LNCAP (cell line): Measurements from ENCODE around the gene HOMER2.

ENCODE experiments used
- TF ChIP-seq, protein P1 (sequence below): fragments of 450-650 bp; IDR thresholded peaks from 2 replicates; pipeline ENCODE4 v1.5.1; 2017; ENCODE audit warnings: mild to moderate bottlenecking

The HOMER2 gene

DNA sequence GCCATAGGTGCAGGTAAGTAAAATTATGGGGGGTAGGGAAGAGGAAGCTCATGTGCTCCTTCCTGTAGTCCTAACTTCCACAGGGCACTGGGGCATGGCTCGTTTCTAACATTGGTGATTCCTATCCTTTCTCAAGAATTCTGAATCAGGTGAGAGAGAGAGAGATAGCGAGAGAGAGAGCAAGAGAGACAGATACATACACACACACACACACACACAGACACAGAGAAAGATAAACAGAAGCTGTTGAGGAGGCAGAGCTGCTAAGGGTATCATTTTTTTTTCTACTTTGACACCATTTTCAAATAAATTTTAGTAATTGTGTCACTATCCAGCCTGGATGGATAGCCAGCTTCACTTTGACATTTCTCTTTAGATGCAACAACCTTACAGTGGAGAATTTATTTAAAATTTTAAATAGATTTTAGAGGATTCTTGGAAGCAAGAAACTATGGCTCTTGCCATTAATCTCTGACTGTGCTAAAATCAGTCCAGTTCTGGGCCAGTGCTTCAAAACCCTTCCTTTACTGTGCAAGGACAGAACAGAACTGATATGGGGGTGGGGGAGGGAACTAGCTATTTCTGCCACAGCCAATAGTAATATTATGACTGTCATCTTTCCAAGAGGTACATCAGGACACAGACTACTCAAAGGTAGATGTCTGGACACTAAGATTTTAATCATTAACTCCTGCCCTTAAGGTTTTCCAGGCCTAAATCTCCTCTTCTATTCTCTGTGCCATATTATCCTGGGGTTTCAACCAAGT, 18.9 kb upstream of the HOMER2 start:
- TF ChIP-seq, protein P1, sequence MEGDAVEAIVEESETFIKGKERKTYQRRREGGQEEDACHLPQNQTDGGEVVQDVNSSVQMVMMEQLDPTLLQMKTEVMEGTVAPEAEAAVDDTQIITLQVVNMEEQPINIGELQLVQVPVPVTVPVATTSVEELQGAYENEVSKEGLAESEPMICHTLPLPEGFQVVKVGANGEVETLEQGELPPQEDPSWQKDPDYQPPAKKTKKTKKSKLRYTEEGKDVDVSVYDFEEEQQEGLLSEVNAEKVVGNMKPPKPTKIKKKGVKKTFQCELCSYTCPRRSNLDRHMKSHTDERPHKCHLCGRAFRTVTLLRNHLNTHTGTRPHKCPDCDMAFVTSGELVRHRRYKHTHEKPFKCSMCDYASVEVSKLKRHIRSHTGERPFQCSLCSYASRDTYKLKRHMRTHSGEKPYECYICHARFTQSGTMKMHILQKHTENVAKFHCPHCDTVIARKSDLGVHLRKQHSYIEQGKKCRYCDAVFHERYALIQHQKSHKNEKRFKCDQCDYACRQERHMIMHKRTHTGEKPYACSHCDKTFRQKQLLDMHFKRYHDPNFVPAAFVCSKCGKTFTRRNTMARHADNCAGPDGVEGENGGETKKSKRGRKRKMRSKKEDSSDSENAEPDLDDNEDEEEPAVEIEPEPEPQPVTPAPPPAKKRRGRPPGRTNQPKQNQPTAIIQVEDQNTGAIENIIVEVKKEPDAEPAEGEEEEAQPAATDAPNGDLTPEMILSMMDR, result no peak

DNA sequence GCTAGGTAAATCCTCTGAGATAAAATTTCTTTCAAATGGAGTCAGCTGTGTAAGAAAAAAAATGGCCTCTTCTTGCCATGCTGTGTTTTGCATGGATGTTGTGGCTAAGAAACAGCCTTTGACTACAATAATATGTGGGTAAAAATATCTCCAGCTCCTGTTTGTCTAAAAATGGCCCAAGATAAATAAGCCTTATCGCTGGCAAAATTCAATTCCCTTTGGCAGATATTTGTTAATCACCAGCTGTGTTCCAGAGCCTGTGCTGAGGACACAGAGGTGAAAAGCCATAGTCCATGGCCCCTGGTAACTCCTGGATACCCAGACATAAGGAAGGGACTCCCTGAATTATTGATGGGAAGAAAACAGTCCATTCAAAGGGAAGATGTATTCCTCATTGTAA, 18.2 kb upstream of the HOMER2 start:
- TF ChIP-seq, protein P1, result no peak

DNA sequence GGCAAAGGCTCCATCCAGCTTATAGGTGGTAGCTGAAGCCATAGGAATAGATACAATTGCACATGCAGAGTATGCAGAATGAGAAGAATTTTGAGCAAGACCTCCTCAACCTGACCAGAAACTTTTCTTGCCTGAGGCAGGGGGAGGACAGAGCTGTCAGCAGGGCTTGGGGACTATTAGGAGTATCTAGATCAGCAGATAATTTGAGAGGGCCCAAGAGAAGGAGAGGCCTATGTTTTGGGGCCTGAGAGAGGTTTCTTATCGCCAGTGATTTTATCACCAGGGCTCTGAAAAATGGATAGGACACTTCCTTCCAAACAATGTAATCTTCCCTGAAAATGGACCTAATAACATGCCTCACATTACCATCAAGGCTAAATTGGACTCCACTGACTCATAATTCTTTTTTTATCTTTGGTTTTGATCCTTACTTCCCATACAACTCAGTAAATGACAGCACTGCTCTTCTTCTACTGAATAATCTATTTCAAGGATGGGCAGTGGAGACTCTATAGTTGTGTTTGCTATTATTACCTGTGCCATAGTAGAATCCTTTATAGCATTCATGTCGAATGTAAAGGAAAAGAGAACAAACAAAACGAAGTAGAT, 17.7 kb upstream of the HOMER2 start:
- TF ChIP-seq, protein P1, result no peak

DNA sequence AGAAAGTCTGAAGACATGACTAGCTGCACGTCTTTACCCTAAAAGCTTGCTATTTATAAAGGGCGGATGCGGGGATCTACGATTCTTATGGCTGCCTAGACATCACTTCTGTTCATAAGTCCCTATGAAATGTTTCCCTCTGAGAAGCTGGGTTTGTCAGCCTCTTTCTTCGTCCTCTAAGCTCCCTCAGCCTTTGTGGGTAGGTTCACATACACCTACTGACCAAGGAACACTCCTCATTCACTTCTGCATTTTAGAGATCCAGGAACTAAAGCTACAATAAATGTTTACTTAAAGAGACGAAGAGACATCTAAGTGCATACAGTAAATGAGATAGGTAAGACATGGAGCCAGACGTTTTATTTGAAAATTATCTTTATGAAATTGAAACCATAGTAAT, 16.8 kb upstream of the HOMER2 start:
- TF ChIP-seq, protein P1, result no peak

DNA sequence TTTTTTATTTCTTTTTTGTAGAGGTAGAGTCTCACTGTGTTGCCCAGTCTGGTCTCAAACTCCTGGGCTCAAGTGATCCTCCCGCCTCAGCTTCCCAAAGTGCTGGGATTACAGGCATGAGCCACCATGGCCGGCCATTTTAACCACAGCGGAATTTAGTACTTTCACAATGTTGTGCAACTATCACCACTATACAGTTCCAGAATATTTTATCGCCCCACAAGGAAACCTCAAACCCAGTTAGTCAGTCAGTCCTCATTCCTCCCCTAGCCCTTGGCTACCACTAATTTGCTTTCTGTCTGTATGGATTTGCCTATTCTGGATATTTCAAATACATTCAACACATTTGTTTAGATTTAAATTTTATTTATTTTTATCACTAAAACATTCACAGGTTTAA, 15.5 kb upstream of the HOMER2 start:
- TF ChIP-seq, protein P1, result no peak

DNA sequence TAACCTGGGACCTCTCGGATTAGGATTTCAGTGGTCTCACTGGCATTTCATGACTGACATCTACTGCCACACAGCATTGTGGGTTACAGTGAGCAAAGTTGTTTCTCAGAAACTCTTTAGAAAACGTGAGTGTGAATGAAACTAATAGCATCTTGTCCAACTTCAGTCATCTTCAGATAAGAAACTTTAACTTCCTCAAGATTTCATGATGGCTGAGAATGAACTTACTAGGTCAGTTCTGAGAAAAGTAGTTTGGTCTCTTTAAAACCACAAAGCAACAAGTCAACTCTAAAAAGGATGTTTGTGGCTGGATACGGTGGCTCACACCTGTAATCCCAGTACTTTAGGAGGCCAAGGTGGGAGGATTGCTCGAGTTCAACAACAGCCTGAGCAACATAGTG, 14.2 kb upstream of the HOMER2 start:
- TF ChIP-seq, protein P1, result no peak

DNA sequence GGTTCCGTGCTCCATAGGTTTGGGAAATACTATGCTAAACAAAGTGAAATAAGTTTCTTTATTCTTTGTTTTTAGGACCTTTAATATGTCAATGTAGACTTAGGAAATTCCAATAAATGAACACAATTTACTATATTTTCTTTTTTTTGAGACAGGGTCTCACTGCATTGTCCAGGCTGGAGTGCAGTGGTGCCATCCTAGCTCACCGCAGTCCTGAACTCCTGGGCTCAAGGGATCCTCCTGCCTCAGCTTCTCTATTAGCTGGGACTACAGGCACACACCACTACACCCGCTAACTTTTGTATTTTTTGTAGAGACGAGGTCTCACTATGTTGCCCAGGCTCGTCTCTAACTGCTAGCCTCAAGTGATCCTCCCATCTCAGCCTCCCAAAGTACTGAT, 12.4 kb upstream of the HOMER2 start:
- TF ChIP-seq, protein P1, result no peak
